ENCODE measurements around the gene SERPINB3. TPM values are rescaled to one million over a fixed set of nuclear protein-coding genes. Genes with fewer than 3 reads are reported as not detected.
"Not testable (repeated sequence)": the region's sequence is repeated elsewhere in the genome, so short reads cannot be mapped to it uniquely, and the experiment has no call there.

Gene SERPINB3
- total and polyA plus RNA-seq, 2 of the 13 experiments (the other 11 are each of a cell fraction or from before 2014, with no cell fraction given): not detected

DNA sequence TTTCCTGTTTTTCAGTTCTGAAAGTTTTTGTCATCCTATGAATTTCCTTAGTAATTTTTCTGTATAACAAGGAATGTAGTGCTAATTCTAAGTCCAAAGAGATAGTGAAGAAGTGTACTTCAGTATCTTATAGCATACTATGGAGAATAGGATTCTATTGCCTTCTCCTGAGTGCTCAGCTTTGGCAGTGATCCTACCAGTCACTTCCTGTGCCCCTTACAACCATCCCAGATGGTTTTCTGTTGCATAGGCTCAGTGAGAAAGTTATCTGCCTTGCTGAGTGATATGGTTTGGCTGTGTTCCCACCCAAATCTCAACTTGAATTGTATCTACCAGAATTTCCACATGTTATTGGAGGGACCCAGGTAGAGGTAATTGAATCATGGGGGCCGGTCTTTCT, 17.0 kb downstream of the SERPINB3 start:
- H3K4me3 ChIP-seq (replicated peaks in 1 of 3; ENCODE audit: insufficient read depth in 1 of 3, low read depth in 2 of 3, low read length in 3 of 3); H3K36me3 ChIP-seq (replicated peaks in 1 of 2; ENCODE audit: control insufficient read depth in 1 of 2, insufficient read depth in 2 of 2, low read length in 2 of 2); H3K9me3 ChIP-seq (ENCODE audit: low read length); H3K79me2 ChIP-seq (ENCODE audit: insufficient read depth, low read length); CTCF ChIA-PET (ENCODE audit: low intra/inter-chr PET ratio, low total read pairs); intact Hi-C loops (cut with micrococcal nuclease; ENCODE audit: unreplicated experiment); in situ Hi-C loops (cut with HindIII; ENCODE audit: extremely low pct_ligation_motif_present, low pct_unique_long_range_greater_than_20kb); H3K27me3 ChIP-seq (ENCODE audit: control insufficient read depth in 1 of 2, insufficient read depth in 2 of 2, low read length in 2 of 2); H2AFZ ChIP-seq (ENCODE audit: low read length); FAIRE-seq; ATAC-seq; DNase-seq (ENCODE audit: low spot score); H4K20me1 ChIP-seq (ENCODE audit: insufficient read depth, low read length); H3K27ac ChIP-seq (ENCODE audit: extremely low read length, insufficient read depth, low read length); H3K4me1 ChIP-seq (ENCODE audit: insufficient read depth, low read length); H3K9ac ChIP-seq (ENCODE audit: insufficient read depth, low read depth, low read length); POLR2A ChIA-PET; H3K4me2 ChIP-seq (ENCODE audit: low read depth, low read length); BruUV-seq (replicated peaks): not testable (repeated sequence)
- WGBS (ENCODE audit: low lambda C conversion rate): 70% methylated on average over 1 of the region's 1 CpG

DNA sequence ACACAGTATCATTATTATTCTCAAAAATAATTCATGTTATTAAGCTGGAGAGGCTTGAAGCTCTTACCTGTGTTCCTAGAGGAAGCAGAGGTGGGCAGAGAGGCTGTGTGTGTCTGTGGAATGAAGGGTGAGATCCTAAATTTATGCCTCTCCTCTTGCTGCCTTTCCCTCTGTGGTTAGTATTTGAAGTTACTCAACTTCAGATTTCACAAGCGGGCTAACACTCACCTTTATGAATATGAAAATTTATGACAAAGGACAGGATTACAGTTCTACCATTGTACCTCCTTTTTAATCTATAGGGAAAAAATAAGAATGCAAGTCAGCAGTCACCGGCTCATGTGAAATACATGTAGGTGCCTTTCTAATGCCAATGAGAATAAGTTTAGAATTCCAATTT, 17.6 kb downstream of the SERPINB3 start, which contains the start of gene SERPINB4:
TSS of gene SERPINB4 (minus strand) at position 115 of the 400 bp plus-strand sequence. CDS start 679 bp downstream, outside the sequence.
- H4K20me1 ChIP-seq (ENCODE audit: insufficient read depth, low read length); H2AFZ ChIP-seq (ENCODE audit: low read length); H3K4me3 ChIP-seq (replicated peaks in 1 of 3; ENCODE audit: insufficient read depth in 1 of 3, low read depth in 2 of 3, low read length in 3 of 3); CTCF ChIA-PET (ENCODE audit: low intra/inter-chr PET ratio, low total read pairs); DNase-seq (ENCODE audit: low spot score); H3K27me3 ChIP-seq (ENCODE audit: control insufficient read depth in 1 of 2, insufficient read depth in 2 of 2, low read length in 2 of 2); FAIRE-seq; ATAC-seq; BruUV-seq (replicated peaks); POLR2A ChIA-PET; H3K4me1 ChIP-seq (ENCODE audit: insufficient read depth, low read length); intact Hi-C loops (cut with micrococcal nuclease; ENCODE audit: unreplicated experiment); H3K9me3 ChIP-seq (ENCODE audit: low read length); H3K79me2 ChIP-seq (ENCODE audit: insufficient read depth, low read length); H3K9ac ChIP-seq (ENCODE audit: insufficient read depth, low read depth, low read length); in situ Hi-C loops (cut with HindIII; ENCODE audit: extremely low pct_ligation_motif_present, low pct_unique_long_range_greater_than_20kb); H3K4me2 ChIP-seq (ENCODE audit: low read depth, low read length); H3K36me3 ChIP-seq (replicated peaks in 1 of 2; ENCODE audit: control insufficient read depth in 1 of 2, insufficient read depth in 2 of 2, low read length in 2 of 2); H3K27ac ChIP-seq (ENCODE audit: extremely low read length, insufficient read depth, low read length): not testable (repeated sequence)
- 0% methylated on average over 1 of the region's 2 CpGs for WGBS (ENCODE audit: low lambda C conversion rate)

DNA sequence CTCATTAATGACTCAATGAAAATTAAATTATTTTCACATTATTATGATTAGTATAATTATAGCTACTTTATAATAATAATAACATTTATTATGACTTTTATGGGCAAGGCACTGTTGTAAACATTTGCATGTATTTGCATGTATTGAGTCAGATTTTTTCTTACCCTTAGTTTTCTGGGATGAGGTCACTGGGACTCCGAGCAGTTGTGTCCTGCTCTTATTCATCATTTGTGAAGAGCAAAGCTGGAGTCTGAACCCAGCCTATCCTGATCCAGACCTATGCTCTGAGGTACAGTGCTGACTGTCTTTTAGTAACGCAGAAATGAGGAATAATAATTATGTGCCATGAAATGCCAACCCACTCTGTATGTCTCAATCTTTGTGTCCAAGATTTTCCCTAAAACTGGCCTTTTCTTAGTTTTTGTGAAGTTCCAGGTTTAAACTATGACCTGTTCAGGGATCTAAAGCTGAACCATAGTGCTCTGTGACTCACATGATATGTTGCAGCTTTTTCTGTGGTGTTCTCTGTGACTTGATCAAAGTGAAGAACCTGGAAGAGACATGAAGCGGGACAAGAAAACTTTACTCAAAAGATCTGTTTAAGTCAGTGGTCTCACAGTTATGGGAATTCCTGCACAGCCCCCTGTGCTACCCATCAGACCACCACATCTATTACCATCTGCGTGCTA, 18.9 kb downstream of the SERPINB3 start:
- intact Hi-C loops (cut with micrococcal nuclease; ENCODE audit: unreplicated experiment); H3K27ac ChIP-seq (ENCODE audit: extremely low read length, insufficient read depth, low read length); CTCF ChIA-PET (ENCODE audit: low intra/inter-chr PET ratio, low total read pairs); ATAC-seq; H3K79me2 ChIP-seq (ENCODE audit: insufficient read depth, low read length); H3K4me1 ChIP-seq (ENCODE audit: insufficient read depth, low read length); H2AFZ ChIP-seq (ENCODE audit: low read length); in situ Hi-C loops (cut with HindIII; ENCODE audit: extremely low pct_ligation_motif_present, low pct_unique_long_range_greater_than_20kb); H3K9me3 ChIP-seq (ENCODE audit: low read length); H3K4me3 ChIP-seq (replicated peaks in 1 of 3; ENCODE audit: insufficient read depth in 1 of 3, low read depth in 2 of 3, low read length in 3 of 3); H3K36me3 ChIP-seq (replicated peaks in 1 of 2; ENCODE audit: control insufficient read depth in 1 of 2, insufficient read depth in 2 of 2, low read length in 2 of 2); H3K9ac ChIP-seq (ENCODE audit: insufficient read depth, low read depth, low read length); H3K4me2 ChIP-seq (ENCODE audit: low read depth, low read length); H3K27me3 ChIP-seq (ENCODE audit: control insufficient read depth in 1 of 2, insufficient read depth in 2 of 2, low read length in 2 of 2); BruUV-seq (replicated peaks); H4K20me1 ChIP-seq (ENCODE audit: insufficient read depth, low read length); POLR2A ChIA-PET; FAIRE-seq; DNase-seq (ENCODE audit: low spot score): not testable (repeated sequence)
- 30% methylated on average over 4 of the region's 4 CpGs for WGBS (ENCODE audit: low lambda C conversion rate)

- H3K4me1 ChIP-seq (ENCODE audit: insufficient read depth, low read length); intact Hi-C loops (cut with micrococcal nuclease; ENCODE audit: unreplicated experiment); H3K36me3 ChIP-seq (replicated peaks in 1 of 2; ENCODE audit: control insufficient read depth in 1 of 2, insufficient read depth in 2 of 2, low read length in 2 of 2); H3K4me2 ChIP-seq (ENCODE audit: low read depth, low read length); ATAC-seq; H3K27me3 ChIP-seq (ENCODE audit: control insufficient read depth in 1 of 2, insufficient read depth in 2 of 2, low read length in 2 of 2); H3K79me2 ChIP-seq (ENCODE audit: insufficient read depth, low read length); DNase-seq (ENCODE audit: low spot score); CTCF ChIA-PET (ENCODE audit: low intra/inter-chr PET ratio, low total read pairs); H4K20me1 ChIP-seq (ENCODE audit: insufficient read depth, low read length); H3K4me3 ChIP-seq (replicated peaks in 1 of 3; ENCODE audit: insufficient read depth in 1 of 3, low read depth in 2 of 3, low read length in 3 of 3); FAIRE-seq; H3K9me3 ChIP-seq (ENCODE audit: low read length); in situ Hi-C loops (cut with HindIII; ENCODE audit: extremely low pct_ligation_motif_present, low pct_unique_long_range_greater_than_20kb); H2AFZ ChIP-seq (ENCODE audit: low read length); BruUV-seq (replicated peaks); H3K9ac ChIP-seq (ENCODE audit: insufficient read depth, low read depth, low read length); POLR2A ChIA-PET; H3K27ac ChIP-seq (ENCODE audit: extremely low read length, insufficient read depth, low read length): not testable (repeated sequence)
- WGBS (ENCODE audit: low lambda C conversion rate): 25% methylated on average over 4 of the region's 4 CpGs
Observed at GRCh38 chr18:63641157-63641680, 20.5 kb downstream of the SERPINB3 start.
